GM12878 (cell line): ENCODE data around the gene HESX1.

ENCODE experiments used
- CBFB ChIP-seq: IDR thresholded peaks from 2 replicates; pipeline ENCODE4 v1.6.1; 2016; ENCODE audit warnings: antibody characterized with exemption, low read depth
- CHD2 ChIP-seq: IDR thresholded peaks from 2 replicates; pipeline ENCODE4 v1.6.1; 2011; ENCODE audit warnings: low read depth, low read length, improper control_type of control experiment, borderline replicate concordance
- NBN ChIP-seq: fragments of 450-650 bp; IDR thresholded peaks from 2 replicates; pipeline ENCODE4 v1.6.1; 2016
- TF ChIP-seq, protein P1 (sequence below): IDR thresholded peaks from 2 replicates; pipeline ENCODE4 v1.6.1; 2012; ENCODE audit warnings: low read depth, low read length, improper control_type of control experiment
- TF ChIP-seq, protein P2 (sequence below): IDR thresholded peaks from 2 replicates; pipeline ENCODE4 v1.6.1; 2011; ENCODE audit warnings: low read depth, mild to moderate bottlenecking, low read length, moderate library complexity, borderline replicate concordance; ENCODE audit errors: extremely low read depth

DNA sequence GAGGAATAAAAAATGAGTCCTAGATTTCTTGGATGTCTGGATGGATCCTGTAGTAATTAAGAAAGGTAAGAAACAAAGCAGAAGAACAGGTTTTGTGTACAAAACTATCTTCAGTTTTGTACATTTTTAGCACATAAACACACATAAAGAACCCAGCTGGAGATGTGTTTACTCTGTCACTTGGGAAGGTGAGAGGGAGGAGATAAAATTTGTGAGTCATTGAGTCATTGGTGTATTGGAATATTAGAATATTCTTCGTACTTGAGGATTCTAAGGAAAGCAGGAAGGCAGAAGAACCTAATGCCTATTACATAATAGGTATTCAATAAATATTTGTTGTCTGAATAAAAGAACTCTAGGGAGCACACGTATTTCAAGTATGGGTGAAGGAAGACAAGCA is 45.2 kb upstream of the HESX1 start:
- TF ChIP-seq, protein P1, sequence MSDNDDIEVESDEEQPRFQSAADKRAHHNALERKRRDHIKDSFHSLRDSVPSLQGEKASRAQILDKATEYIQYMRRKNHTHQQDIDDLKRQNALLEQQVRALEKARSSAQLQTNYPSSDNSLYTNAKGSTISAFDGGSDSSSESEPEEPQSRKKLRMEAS, result no peak
- no peak for TF ChIP-seq CHD2
- no peak for TF ChIP-seq CBFB
- TF ChIP-seq, protein P2, sequence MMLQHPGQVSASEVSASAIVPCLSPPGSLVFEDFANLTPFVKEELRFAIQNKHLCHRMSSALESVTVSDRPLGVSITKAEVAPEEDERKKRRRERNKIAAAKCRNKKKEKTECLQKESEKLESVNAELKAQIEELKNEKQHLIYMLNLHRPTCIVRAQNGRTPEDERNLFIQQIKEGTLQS, result no peak
- TF ChIP-seq NBN, result no peak
